ENCODE measurements around the gene DNAJC15.

Gene DNAJC15

GRCh38 chr13:43124490-43124889, 101.1 kb downstream of the DNAJC15 start:
- DNase-seq (ENCODE audit: low read depth in 2 of 2, low spot score in 1 of 2): no peak

- DNase-seq (ENCODE audit: low read depth in 2 of 2, low spot score in 1 of 2): no peak
Observed at GRCh38 chr13:43126420-43126819, 103.0 kb downstream of the DNAJC15 start.

- DNase-seq (ENCODE audit: low read depth in 2 of 2, low spot score in 1 of 2): no peak
Observed at GRCh38 chr13:43127103-43127798, 103.9 kb downstream of the DNAJC15 start.

- DNase-seq (ENCODE audit: low read depth in 2 of 2, low spot score in 1 of 2): no peak
Observed at GRCh38 chr13:43127827-43128226, 104.4 kb downstream of the DNAJC15 start.

GRCh38 chr13:43128504-43128961, 105.1 kb downstream of the DNAJC15 start:
- no peak for DNase-seq (ENCODE audit: low read depth in 2 of 2, low spot score in 1 of 2)

GRCh38 chr13:43129066-43129465, 105.7 kb downstream of the DNAJC15 start:
- no peak for DNase-seq (ENCODE audit: low read depth in 2 of 2, low spot score in 1 of 2)

GRCh38 chr13:43129511-43130110, 106.2 kb downstream of the DNAJC15 start:
- DNase-seq (ENCODE audit: low read depth in 2 of 2, low spot score in 1 of 2): no peak

- DNase-seq (ENCODE audit: low read depth in 2 of 2, low spot score in 1 of 2): no peak
Observed at GRCh38 chr13:43132257-43132656, 108.9 kb downstream of the DNAJC15 start.

GRCh38 chr13:43132911-43133310, 109.5 kb downstream of the DNAJC15 start:
- DNase-seq (ENCODE audit: low read depth in 2 of 2, low spot score in 1 of 2): no peak

- DNase-seq (ENCODE audit: low read depth in 2 of 2, low spot score in 1 of 2): no peak
Observed at GRCh38 chr13:43133792-43134191, 110.4 kb downstream of the DNAJC15 start.

GRCh38 chr13:43134868-43135267, 111.5 kb downstream of the DNAJC15 start:
- no peak for DNase-seq (ENCODE audit: low read depth in 2 of 2, low spot score in 1 of 2)

- no peak for DNase-seq (ENCODE audit: low read depth in 2 of 2, low spot score in 1 of 2)
Observed at GRCh38 chr13:43135516-43135915, 112.1 kb downstream of the DNAJC15 start.

- no peak for DNase-seq (ENCODE audit: low read depth in 2 of 2, low spot score in 1 of 2)
Observed at GRCh38 chr13:43136920-43137575, 113.7 kb downstream of the DNAJC15 start.

- DNase-seq (ENCODE audit: low read depth in 2 of 2, low spot score in 1 of 2): no peak
Observed at GRCh38 chr13:43139211-43139610, 115.8 kb downstream of the DNAJC15 start.

GRCh38 chr13:43139921-43140320, 116.5 kb downstream of the DNAJC15 start:
- no peak for DNase-seq (ENCODE audit: low read depth in 2 of 2, low spot score in 1 of 2)

- DNase-seq (ENCODE audit: low read depth in 2 of 2, low spot score in 1 of 2): no peak
Observed at GRCh38 chr13:43140985-43141384, 117.6 kb downstream of the DNAJC15 start.

- DNase-seq (ENCODE audit: low read depth in 2 of 2, low spot score in 1 of 2): no peak
Observed at GRCh38 chr13:43141685-43142084, 118.3 kb downstream of the DNAJC15 start.

- DNase-seq (ENCODE audit: low read depth in 2 of 2, low spot score in 1 of 2): no peak
Observed at GRCh38 chr13:43143591-43143990, 120.2 kb downstream of the DNAJC15 start.

GRCh38 chr13:43145534-43146196, 122.3 kb downstream of the DNAJC15 start:
- DNase-seq (ENCODE audit: low read depth in 2 of 2, low spot score in 1 of 2): no peak

- no peak for DNase-seq (ENCODE audit: low read depth in 2 of 2, low spot score in 1 of 2)
Observed at GRCh38 chr13:43146400-43146799, 123.0 kb downstream of the DNAJC15 start.

- no peak for DNase-seq (ENCODE audit: low read depth in 2 of 2, low spot score in 1 of 2)
Observed at GRCh38 chr13:43150369-43151207, 127.2 kb downstream of the DNAJC15 start.

Measured in stimulated activated CD8-positive, alpha-beta memory T cell treated with anti-CD3 and anti-CD28 coated beads, Interleukin-4, amount 100 ng/mL, for 4 hours (primary cell).